ENCODE results near the gene TRIP12.
"Not testable (repeated sequence)": the region's sequence is repeated elsewhere in the genome, so short reads cannot be mapped to it uniquely, and the experiment has no call there.

Gene TRIP12

DNA sequence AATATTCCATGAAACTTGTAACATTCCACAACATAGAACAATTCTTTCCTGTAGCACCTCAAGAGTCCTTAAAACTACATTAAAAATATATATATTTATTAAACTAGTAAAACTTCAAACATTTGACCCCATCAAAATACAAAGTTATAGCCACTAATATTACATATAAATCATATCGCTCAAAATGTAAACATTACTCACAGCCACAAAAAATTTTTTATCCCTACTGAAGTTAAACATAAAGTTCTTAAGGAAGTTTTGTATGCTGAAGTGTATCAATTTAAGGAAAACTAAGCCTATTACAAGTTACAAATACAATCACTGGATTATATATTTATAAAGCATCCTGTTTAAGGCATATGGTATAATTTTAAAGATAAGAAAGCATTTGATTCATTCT lies 127.2 kb downstream of the TRIP12 start:
- Histone ChIP-seq H3K4me3 (ENCODE audit: low read depth in 1 of 2, low read length in 1 of 2) (no peak overlapping the region), H3K36me3 (peaks cover 100% of the 10 kb centered on the region), H3K27me3 (no peaks in the 10 kb centered on the region), H3K27ac (no peak overlapping the region), H3K9me3 (no peaks in the 10 kb centered on the region), H3K4me1 (ENCODE audit: control insufficient read depth in 1 of 2, insufficient read depth in 1 of 2, low read depth in 1 of 2, low read length in 1 of 2) (no peaks in the 10 kb centered on the region)
- TF ChIP-seq, protein P1, sequence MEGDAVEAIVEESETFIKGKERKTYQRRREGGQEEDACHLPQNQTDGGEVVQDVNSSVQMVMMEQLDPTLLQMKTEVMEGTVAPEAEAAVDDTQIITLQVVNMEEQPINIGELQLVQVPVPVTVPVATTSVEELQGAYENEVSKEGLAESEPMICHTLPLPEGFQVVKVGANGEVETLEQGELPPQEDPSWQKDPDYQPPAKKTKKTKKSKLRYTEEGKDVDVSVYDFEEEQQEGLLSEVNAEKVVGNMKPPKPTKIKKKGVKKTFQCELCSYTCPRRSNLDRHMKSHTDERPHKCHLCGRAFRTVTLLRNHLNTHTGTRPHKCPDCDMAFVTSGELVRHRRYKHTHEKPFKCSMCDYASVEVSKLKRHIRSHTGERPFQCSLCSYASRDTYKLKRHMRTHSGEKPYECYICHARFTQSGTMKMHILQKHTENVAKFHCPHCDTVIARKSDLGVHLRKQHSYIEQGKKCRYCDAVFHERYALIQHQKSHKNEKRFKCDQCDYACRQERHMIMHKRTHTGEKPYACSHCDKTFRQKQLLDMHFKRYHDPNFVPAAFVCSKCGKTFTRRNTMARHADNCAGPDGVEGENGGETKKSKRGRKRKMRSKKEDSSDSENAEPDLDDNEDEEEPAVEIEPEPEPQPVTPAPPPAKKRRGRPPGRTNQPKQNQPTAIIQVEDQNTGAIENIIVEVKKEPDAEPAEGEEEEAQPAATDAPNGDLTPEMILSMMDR (IDR thresholded peaks at IDR 0.05): no peak

DNA sequence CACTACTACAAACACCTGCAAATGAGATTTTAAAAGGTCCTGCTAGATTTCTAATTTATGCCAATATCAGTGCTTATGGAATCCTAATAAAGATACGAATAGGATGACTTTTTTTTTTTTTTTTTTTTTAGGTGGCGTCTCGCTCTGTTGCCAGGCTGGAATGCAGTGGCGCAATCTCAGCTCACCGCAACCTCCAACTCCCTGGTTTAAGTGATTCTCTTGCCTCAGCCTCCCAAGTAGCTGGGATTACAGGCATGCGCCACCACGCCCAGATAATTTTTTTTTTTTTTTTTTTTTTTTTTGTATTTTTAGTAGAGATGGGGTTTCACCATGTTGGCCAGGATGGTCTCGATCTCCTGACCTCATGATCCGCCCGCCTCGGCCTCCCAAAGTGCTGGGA lies 135.5 kb downstream of the TRIP12 start:
- not testable (repeated sequence) for H3K27me3 ChIP-seq; H3K9me3 ChIP-seq; H3K27ac ChIP-seq; H3K4me1 ChIP-seq (ENCODE audit: control insufficient read depth in 1 of 2, insufficient read depth in 1 of 2, low read depth in 1 of 2, low read length in 1 of 2); H3K4me3 ChIP-seq (ENCODE audit: low read depth in 1 of 2, low read length in 1 of 2)
- H3K36me3 ChIP-seq: peaks cover 88% of the 10 kb centered on the region

GRCh38 chr2:229784791-229785190 lies 137.0 kb downstream of the TRIP12 start:
- TF ChIP-seq, protein P1 (IDR thresholded peaks at IDR 0.05): no peak
- H3K4me3 ChIP-seq (ENCODE audit: low read depth in 1 of 2, low read length in 1 of 2): no peak overlapping the region
- peaks cover 83% of the 10 kb centered on the region for H3K36me3 ChIP-seq
- H3K27me3 ChIP-seq: no peaks in the 10 kb centered on the region
- no peaks in the 10 kb centered on the region for H3K9me3 ChIP-seq
- H3K4me1 ChIP-seq (ENCODE audit: control insufficient read depth in 1 of 2, insufficient read depth in 1 of 2, low read depth in 1 of 2, low read length in 1 of 2): no peaks in the 10 kb centered on the region
- no peak overlapping the region for H3K27ac ChIP-seq

DNA sequence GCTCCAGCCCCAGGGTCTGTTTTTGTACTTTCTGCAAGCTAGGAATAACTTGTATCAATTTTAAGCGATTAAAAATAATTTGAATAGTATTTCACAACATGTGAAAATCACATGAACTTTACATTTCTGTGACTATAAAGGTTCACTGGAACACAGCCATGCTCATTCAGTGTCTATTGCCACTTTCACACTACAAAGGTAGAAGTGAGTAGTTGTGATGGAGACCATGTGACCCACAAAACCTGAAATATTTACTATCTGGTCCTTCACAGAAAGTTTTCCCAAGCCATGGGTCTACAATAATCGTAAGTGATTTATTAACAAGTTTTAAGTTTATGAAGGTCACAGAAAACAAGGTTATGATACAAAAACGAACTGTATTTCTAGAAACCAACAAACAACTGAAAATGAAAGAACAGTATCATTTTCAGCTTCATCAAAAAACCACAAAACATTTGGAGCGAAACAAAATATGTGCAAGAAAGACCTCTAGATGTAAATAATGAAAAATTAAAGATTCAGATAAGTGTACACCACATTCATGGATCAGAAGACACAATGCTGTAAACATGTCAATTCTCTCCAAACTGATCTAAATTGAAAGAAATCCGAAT lies 138.6 kb downstream of the TRIP12 start:
- Histone ChIP-seq H3K4me3 (ENCODE audit: low read depth in 1 of 2, low read length in 1 of 2) (no peak overlapping the region), H3K4me1 (ENCODE audit: control insufficient read depth in 1 of 2, insufficient read depth in 1 of 2, low read depth in 1 of 2, low read length in 1 of 2) (no peaks in the 10 kb centered on the region), H3K27me3 (no peaks in the 10 kb centered on the region), H3K36me3 (peaks cover 83% of the 10 kb centered on the region), H3K9me3 (no peaks in the 10 kb centered on the region), H3K27ac (no peak overlapping the region)
- TF ChIP-seq, protein P1 (IDR thresholded peaks at IDR 0.05): no peak

DNA sequence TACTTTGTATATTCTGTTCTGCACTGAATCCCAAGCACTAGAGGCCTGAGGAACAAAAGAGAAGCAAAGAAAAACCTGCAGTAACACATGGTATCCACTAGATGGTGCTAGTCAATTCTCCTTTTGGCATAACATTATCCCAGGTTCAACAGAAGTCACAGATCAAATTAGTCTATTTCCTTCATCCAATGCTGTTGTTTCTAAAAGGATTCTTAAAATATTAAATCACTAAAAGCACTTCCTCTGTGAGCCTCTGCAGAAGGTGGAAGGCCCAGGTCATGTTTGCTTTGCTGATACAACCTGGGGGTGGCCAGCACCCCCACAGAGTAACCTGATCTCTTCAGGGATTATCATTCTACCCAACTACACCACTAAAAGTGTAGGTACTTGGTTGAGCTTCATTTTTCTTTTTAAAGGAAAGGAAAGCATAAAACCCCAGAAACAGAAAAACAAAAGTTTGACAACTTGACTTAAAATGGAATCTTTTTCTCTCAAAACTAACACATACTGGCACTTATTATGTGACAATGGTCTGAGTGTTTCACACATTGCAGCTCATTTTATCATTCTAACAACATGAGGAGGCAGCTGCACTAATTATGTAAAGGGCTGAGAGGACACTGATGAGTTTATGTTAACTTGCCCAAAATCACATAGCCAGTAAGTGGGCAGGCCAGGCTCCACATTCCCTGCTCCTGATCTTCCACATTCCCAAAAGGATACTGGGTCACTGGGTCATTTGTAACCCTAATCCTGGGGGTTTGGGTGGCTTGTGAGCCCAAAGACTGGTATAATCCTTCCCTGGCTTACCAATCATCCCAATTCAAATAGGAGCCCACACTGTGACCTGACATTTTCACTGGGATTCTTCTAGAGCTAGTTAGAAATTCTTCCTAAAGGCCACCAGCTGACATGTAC lies 140.7 kb downstream of the TRIP12 start:
- peak overlapping the region; percentile 8 for H3K27ac ChIP-seq
- H3K36me3 ChIP-seq: peaks cover 87% of the 10 kb centered on the region

More for the DNA sequence above, 140.7 kb downstream of the TRIP12 start:
- H3K4me1 ChIP-seq (ENCODE audit: control insufficient read depth in 1 of 2, insufficient read depth in 1 of 2, low read depth in 1 of 2, low read length in 1 of 2): no peaks in the 10 kb centered on the region
- H3K27me3 ChIP-seq: no peaks in the 10 kb centered on the region
- H3K4me3 ChIP-seq (ENCODE audit: low read depth in 1 of 2, low read length in 1 of 2): no peak overlapping the region
- TF ChIP-seq, protein P1 (IDR thresholded peaks at IDR 0.05): peak; percentile 76
- no peaks in the 10 kb centered on the region for H3K9me3 ChIP-seq

Measured in neutrophil (primary cell).